T-helper 9 cell (primary cell): ENCODE data around the gene SLC25A29.
"Not testable (repeated sequence)": the region's sequence is repeated elsewhere in the genome, so short reads cannot be mapped to it uniquely, and the experiment has no call there.

Experiments
- DNase-seq: peaks from one replicate; pipeline ENCODE4 v3.0.0-alpha.2; 2020

The SLC25A29 gene

GRCh38 chr14:100309028-100309737, 2.9 kb upstream of the SLC25A29 start:
- no peak for DNase-seq

- not testable (repeated sequence) for DNase-seq
Measured at GRCh38 chr14:100308427-100308792, 2.2 kb upstream of the SLC25A29 start.

DNA sequence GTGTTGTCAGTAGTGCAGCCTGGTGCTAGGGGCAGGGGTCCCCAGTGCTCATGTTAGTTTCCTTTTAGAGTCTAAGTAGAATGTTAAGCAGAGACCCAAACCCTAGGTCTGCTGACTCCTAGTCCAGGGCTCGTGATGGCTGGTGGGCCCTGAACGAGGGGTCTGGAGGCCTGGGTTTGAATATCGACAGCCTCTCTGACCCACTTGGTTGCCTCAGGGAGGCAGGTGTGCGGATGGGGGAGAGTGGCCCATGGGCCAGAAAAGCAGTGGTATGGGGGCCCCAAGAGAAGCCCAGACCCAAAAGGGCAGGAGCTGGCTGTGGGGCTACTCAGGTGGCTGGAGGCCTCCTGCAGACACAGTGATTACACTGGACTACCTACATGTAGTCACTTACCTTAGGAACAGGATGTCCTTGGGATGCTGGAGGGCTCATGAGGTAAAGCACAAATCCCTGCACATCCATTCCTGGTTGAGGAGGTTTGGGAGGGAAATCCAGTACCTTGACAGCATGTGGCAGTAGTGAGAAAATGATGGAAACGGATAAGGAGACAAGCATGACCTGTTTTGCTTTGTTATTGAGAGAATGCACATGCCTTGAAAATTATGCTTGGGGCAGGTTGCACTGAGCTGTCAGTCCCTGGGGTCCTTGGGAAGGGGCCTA, 1.7 kb upstream of the SLC25A29 start:
- DNase-seq = no peak

DNA sequence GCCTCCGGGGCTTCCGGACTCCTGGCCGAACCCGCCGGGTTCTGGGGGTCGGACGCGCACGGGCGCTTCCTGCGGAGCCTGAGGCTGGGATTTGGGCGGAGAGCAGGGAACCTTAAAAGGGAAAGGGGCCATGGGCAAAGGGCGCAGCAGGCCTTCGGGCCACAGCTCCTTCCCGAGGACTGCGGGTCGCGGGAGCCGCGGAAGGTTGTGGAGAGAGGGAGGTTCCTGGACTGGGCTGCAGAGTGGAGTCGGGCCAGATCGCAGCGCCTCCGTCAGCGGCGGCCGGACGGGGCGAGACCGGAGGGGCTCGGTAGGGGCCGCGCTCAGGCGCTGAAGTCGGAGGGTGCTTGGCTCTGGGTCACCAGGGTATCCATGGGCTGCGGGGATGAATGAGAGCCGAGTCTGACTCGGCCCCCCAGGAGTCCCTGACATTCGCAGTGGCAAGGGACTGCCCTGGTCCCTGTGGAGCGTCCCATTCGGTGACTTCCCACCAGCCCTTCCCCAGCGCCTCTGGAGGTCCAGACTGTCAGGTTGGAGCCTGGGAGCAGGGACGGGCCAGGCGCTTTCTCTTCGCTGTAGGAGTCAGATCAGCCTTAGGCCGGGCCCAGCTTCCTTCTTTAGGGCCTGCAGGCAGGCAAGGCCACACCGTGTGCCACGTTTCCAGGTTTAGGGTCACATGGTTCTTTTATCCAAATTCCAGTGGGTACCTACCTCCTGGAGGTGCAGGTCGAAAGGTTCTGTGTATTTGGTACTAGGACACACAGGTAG, 938 bp upstream of the SLC25A29 start:
- no peak for DNase-seq

DNA sequence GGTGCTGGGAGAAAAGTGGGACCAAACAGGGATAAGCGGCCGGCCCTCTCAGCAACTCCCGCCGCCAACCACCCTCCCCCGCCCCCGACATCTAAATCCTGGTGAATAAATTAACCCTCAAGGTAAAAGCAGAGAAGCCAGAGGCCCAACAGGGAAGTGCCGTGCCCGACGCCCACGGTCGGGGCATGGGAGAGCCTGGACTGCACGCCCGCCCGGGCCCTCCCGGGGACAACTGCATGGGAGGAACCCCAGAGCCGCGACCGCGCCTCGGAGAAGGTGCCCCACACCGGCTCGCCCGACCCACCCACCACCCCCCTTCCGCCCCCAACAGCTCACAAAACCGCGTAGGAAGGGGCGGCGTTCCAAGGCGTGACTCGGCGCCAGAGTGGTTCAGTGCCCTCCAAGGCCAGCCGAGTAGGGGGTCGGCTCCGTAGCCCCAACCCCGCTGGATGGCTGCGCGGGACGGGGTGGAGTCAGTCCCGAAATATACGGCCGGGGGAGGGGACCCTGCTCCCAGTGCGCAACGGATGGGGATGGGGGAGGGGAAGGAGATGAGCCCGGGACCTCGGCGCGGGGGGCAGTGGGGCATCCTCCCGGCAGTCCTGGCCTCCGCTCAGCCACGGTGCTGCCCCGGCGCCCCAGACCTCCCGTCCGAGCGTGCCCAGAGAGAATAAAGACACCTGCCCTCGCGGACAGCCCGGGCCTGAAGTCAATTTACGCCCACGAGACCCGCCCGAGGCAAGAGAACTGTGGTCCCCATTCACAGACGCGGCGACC, 732 bp downstream of the SLC25A29 start:
- peak; percentile 44 for DNase-seq

GRCh38 chr14:100304825-100305323, 1.4 kb downstream of the SLC25A29 start:
- no peak for DNase-seq

GRCh38 chr14:100303925-100304324, 2.3 kb downstream of the SLC25A29 start:
- DNase-seq = no peak

DNA sequence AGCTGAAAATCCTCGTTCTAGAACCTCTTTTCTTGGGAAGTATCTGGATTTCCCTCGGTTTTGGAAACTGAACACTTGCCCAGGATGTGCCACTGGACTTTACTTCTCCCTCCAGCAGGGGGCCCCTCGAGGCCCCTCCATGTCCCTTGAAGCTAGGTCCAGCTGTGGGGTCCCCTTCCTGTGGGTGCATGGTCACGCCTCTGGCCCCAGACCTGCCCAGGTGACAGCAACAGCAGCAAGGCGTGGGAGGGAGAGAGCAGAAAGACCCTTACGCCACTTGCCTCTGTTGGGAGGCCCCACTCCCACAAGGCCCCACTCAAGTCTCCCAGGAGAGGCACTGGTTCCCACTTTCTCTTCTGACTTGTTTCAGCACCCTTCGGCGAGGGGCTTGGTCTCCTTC, 3.1 kb downstream of the SLC25A29 start:
- DNase-seq = no peak

- no peak for DNase-seq
Measured at GRCh38 chr14:100302616-100303015, 3.6 kb downstream of the SLC25A29 start.

- DNase-seq = no peak
Measured at GRCh38 chr14:100299238-100299560, 7.0 kb downstream of the SLC25A29 start.

DNA sequence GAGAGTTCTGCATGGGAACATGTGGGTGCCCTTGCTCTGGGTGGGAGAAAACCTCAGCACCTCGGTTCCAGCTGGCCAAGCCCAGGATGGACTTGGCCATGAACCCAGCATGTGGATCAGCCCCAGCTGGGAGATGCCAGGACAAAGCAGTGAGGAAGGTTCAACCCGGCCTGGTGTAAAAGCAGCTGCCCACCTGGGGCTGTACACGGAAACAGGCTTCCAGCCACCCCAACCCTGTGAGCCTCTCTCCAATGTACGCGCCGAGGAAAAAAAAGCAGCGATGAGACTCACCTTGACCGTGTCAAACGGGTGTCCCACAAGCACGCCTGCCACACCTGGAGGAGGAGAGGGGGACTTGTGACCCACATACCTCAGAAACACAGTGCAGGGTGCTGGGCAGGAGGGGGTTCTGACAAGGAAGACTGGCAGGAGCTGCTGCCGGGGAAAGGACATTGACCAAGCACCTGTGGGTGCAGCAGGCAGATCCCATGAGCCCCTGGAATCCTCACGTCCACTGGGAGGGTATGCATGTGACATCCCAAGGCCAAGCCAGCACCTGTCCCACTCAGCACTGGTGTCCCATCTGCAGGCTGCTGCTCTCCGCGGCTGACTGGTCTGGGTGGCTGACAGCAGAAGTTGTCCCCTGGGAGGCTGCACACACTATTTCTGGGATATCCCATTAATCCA, 7.5 kb downstream of the SLC25A29 start:
- DNase-seq = no peak

DNA sequence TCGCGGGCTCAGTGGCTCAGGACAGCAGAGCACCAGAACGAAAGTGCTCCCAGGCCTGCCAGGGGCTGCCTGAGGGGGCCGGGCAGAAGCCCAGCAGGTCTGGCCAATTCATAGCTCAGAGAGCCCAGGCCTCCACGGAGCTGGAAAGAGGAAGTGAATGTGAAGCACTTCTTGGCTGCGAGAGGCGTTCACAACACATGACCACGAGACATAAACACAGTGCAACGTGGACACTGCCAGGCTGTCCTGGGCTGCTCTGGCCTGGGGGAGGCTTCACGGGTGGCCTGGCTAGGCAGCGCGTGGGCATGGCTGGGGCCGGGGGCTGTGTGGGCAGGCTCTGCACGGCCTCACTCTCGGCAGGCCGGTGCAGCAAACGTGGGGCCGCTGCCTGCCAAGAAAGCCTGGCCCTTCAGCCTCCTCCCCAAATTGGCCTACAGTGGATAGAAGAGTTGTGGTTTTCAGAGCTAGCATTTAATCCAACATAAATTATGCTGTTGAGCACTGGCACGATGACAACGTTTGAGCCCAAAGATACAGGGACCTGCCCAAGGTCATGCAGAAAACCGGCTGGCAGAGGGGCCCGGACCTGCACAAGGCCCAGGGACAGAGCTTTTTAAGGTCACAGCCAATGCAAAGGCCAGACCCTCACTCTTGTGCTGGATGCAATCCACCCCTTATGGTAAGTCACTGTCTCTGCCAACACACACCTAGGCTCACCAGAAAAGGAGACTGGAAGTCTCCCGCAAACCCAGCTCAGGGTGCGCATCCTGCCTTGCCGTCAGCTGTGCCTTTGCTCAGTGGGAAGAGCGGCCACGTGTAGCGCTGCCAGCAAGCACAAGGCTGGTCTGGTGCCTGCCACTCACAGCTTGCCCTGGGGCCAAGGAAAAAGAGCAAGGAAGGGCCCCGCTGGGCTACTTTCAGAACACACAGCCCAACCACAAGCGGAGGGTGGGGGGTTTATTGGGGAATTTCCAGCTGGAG, 8.6 kb downstream of the SLC25A29 start:
- DNase-seq = no peak

DNA sequence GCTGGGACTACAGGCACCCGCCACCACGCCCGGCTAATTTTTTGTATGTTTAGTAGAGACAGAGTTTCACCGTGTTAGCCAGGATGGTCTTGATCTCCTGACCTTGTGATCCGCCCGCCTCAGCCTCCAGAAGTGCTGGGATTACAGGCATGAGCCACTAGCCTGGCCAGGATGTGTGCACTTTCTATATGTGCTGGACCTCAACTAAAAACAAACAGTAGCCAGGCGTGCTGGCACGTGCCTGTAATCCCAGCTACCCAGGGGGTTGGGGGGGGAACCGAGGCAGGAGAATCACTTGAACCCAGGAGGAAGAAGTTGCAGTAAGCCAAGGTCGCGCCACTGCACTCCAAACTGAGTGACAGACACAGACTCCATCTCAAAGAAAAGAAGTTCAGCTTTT, 9.5 kb downstream of the SLC25A29 start:
- DNase-seq = not testable (repeated sequence)

DNA sequence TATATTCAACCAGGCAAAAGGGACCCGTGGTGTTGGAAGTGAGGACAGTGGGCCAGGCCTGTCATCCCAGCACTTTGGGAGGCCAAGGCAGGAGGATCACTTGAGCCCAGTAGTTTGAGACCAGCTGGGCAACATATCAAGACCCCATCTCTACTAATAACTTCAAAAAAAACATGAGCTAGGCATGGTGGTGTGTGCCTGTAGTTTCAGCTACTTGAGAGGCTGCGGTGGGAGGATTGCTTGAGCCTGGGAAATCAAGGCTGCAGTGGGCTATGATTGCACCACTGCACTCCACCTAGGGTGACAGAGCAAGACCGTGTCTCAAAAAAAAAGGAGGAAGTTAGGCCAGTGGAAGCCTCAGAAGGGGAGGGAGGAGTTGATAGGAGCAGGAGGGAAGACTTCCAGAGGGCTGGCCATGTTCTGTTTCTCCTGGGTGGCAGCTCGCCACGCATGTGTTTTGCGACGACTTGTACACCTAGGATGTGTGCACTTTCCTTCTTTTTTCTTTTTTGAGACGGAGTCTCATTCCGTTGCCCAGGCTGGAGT, 10.1 kb downstream of the SLC25A29 start:
- DNase-seq = no peak

DNA sequence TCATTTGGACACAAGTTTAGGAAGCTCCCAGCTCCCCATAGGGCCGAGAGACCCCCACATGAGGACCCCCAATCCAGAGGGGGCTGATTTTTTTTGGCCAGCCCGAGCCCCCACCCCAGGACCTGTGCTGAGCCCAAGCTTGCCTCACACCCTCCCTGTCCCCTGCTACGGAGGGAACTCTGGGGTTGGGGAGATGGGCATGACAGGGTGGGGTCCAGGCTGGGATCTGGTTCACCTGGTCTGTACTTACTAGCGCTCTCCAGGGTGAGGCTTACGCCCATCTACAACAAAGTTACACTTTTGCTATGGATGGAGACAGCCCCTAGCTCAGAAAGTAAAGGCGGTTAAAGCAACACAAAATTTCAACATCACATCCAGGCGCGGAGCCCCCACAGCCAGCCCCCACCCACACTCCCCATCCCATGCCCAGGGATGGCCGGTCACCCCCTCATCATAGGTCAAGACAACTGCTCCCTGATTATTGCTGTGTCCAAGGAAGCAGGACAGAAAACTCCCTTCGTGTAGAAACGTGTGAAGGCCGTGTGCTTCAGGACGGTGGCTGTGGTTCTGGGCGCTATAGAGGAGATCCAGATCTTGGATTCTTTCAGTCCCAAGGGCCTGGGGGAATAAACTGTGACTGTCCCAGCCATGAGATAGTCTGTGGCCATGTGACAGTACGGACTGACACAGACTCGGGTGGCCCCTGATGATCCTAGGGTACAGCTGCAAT, 10.7 kb downstream of the SLC25A29 start:
- DNase-seq = no peak

DNA sequence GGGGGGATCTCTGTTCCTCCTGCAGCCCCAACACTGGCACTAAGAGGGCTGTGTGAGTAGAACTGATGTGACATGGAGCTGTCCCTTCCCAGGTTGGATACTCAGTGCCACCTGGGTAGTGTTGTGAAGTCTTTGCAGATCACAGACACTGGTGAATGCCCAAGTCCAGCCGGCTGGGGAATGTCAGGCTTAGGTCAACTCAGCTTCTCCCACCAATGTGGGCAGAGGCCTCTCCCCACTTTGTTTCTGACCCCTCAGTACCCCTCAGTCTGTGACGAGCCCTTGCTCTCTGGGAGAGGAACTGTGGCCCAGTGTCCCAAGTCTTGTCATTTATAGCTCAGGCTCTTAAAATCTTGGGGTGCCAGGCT, 11.3 kb downstream of the SLC25A29 start:
- DNase-seq = no peak

- DNase-seq = no peak
Measured at GRCh38 chr14:100294213-100294962, 11.9 kb downstream of the SLC25A29 start.

- DNase-seq = no peak
Measured at GRCh38 chr14:100293497-100294212, 12.6 kb downstream of the SLC25A29 start.
